ENCODE data around the gene TNFAIP8L1. TPM values are rescaled to one million over a fixed set of nuclear protein-coding genes. Genes with fewer than 3 reads are reported as not detected.
A peak's percentile ranks its signal among the peaks of the same experiment; 100 is the strongest.

The TNFAIP8L1 gene
- total RNA-seq, 2 donors from 2014 or later, result 18.0 to 23.6 TPM

- Mint-ChIP-seq H3K4me1 (no peaks in the 10 kb centered on the region), H3K9me3 (no peaks in the 10 kb centered on the region), H3K36me3 (ENCODE audit: low read depth) (peaks cover 29% of the 10 kb centered on the region), H3K27ac (no peak overlapping the region), H3K27me3 (no peaks in the 10 kb centered on the region), H3K4me3 (no peak overlapping the region)
- ATAC-seq (replicated peaks), result no peak
These were observed 12.8 kb downstream of the TNFAIP8L1 start for GRCh38 chr19:4652075-4652474.

GRCh38 chr19:4653793-4654436, 14.6 kb downstream of the TNFAIP8L1 start:
- no peaks in the 10 kb centered on the region for H3K27me3 Mint-ChIP-seq
- ATAC-seq (replicated peaks), result no peak
- H3K36me3 Mint-ChIP-seq (ENCODE audit: low read depth), result peaks cover 48% of the 10 kb centered on the region
- H3K9me3 Mint-ChIP-seq, result no peaks in the 10 kb centered on the region
- H3K4me3 Mint-ChIP-seq, result no peak overlapping the region
- H3K27ac Mint-ChIP-seq, result no peak overlapping the region
- H3K4me1 Mint-ChIP-seq, result no peaks in the 10 kb centered on the region

- Mint-ChIP-seq H3K36me3 (ENCODE audit: low read depth) (peaks cover 50% of the 10 kb centered on the region), H3K4me3 (no peak overlapping the region), H3K9me3 (no peaks in the 10 kb centered on the region), H3K27ac (peak overlapping the region; percentile 2), H3K4me1 (no peaks in the 10 kb centered on the region), H3K27me3 (no peaks in the 10 kb centered on the region)
- no peak for ATAC-seq (replicated peaks)
These were observed 15.4 kb downstream of the TNFAIP8L1 start for GRCh38 chr19:4654437-4655361.

- Mint-ChIP-seq H3K27me3 (no peaks in the 10 kb centered on the region), H3K36me3 (ENCODE audit: low read depth) (peaks cover 64% of the 10 kb centered on the region), H3K9me3 (no peaks in the 10 kb centered on the region), H3K4me1 (no peaks in the 10 kb centered on the region), H3K27ac (no peak overlapping the region), H3K4me3 (no peak overlapping the region)
- ATAC-seq (replicated peaks), result no peak
These were observed 16.8 kb downstream of the TNFAIP8L1 start for GRCh38 chr19:4656102-4656501.

- Mint-ChIP-seq H3K27me3 (no peaks in the 10 kb centered on the region), H3K4me1 (no peaks in the 10 kb centered on the region), H3K36me3 (ENCODE audit: low read depth) (peaks cover 76% of the 10 kb centered on the region), H3K9me3 (no peaks in the 10 kb centered on the region), H3K27ac (no peak overlapping the region), H3K4me3 (no peak overlapping the region)
- ATAC-seq (replicated peaks), result no peak
These were observed 17.9 kb downstream of the TNFAIP8L1 start for GRCh38 chr19:4657262-4657661.

- no peak overlapping the region for H3K4me3 Mint-ChIP-seq
- peaks cover 81% of the 10 kb centered on the region for H3K36me3 Mint-ChIP-seq (ENCODE audit: low read depth)
- H3K27ac Mint-ChIP-seq, result no peak overlapping the region
- H3K4me1 Mint-ChIP-seq, result no peaks in the 10 kb centered on the region
- no peak for ATAC-seq (replicated peaks)
- no peaks in the 10 kb centered on the region for H3K9me3 Mint-ChIP-seq
- no peaks in the 10 kb centered on the region for H3K27me3 Mint-ChIP-seq
These were observed 18.5 kb downstream of the TNFAIP8L1 start for GRCh38 chr19:4657835-4658234.

- no peak for ATAC-seq (replicated peaks)
- Mint-ChIP-seq H3K4me3 (no peak overlapping the region), H3K27ac (no peak overlapping the region), H3K36me3 (ENCODE audit: low read depth) (peaks cover 81% of the 10 kb centered on the region), H3K9me3 (no peaks in the 10 kb centered on the region), H3K27me3 (no peaks in the 10 kb centered on the region), H3K4me1 (no peaks in the 10 kb centered on the region)
These were observed 21.0 kb downstream of the TNFAIP8L1 start for GRCh38 chr19:4660181-4660791.

GRCh38 chr19:4660993-4661392, 21.7 kb downstream of the TNFAIP8L1 start:
- no peaks in the 10 kb centered on the region for H3K27me3 Mint-ChIP-seq
- peak; percentile 62 for ATAC-seq (replicated peaks)
- no peaks in the 10 kb centered on the region for H3K4me1 Mint-ChIP-seq
- peak overlapping the region; percentile 54 for H3K27ac Mint-ChIP-seq
- H3K36me3 Mint-ChIP-seq (ENCODE audit: low read depth), result peaks cover 81% of the 10 kb centered on the region
- no peaks in the 10 kb centered on the region for H3K9me3 Mint-ChIP-seq
- H3K4me3 Mint-ChIP-seq, result no peak overlapping the region

GRCh38 chr19:4662020-4662695, 22.8 kb downstream of the TNFAIP8L1 start:
- Mint-ChIP-seq H3K36me3 (ENCODE audit: low read depth) (peaks cover 86% of the 10 kb centered on the region), H3K9me3 (no peaks in the 10 kb centered on the region), H3K4me3 (no peak overlapping the region), H3K4me1 (no peaks in the 10 kb centered on the region), H3K27ac (peak overlapping the region; percentile 82), H3K27me3 (no peaks in the 10 kb centered on the region)
- no peak for ATAC-seq (replicated peaks)

GRCh38 chr19:4662812-4663211, 23.5 kb downstream of the TNFAIP8L1 start:
- H3K27me3 Mint-ChIP-seq, result no peaks in the 10 kb centered on the region
- no peak overlapping the region for H3K4me3 Mint-ChIP-seq
- no peak for ATAC-seq (replicated peaks)
- peak overlapping the region; percentile 82 for H3K27ac Mint-ChIP-seq
- H3K36me3 Mint-ChIP-seq (ENCODE audit: low read depth), result peaks cover 86% of the 10 kb centered on the region
- H3K9me3 Mint-ChIP-seq, result no peaks in the 10 kb centered on the region
- no peaks in the 10 kb centered on the region for H3K4me1 Mint-ChIP-seq

- H3K27ac Mint-ChIP-seq, result no peak overlapping the region
- H3K4me3 Mint-ChIP-seq, result no peak overlapping the region
- H3K36me3 Mint-ChIP-seq (ENCODE audit: low read depth), result peaks cover 86% of the 10 kb centered on the region
- no peaks in the 10 kb centered on the region for H3K27me3 Mint-ChIP-seq
- no peaks in the 10 kb centered on the region for H3K9me3 Mint-ChIP-seq
- no peak for ATAC-seq (replicated peaks)
- H3K4me1 Mint-ChIP-seq, result no peaks in the 10 kb centered on the region
These were observed 25.3 kb downstream of the TNFAIP8L1 start for GRCh38 chr19:4664642-4665041.

- Mint-ChIP-seq H3K9me3 (no peaks in the 10 kb centered on the region), H3K27ac (peak within 1 kb of the TSS; percentile 89), H3K4me1 (no peaks in the 10 kb centered on the region), H3K4me3 (peak within 1 kb of the TSS; percentile 87), H3K27me3 (no peaks in the 10 kb centered on the region), H3K36me3 (ENCODE audit: low read depth) (peaks cover 53% of the 10 kb centered on the region)
- ATAC-seq (replicated peaks), result peak; percentile 100
These were observed 30.6 kb downstream of the TNFAIP8L1 start, which contains the start of gene MYDGF for GRCh38 chr19:4669723-4670480. Gene MYDGF (minus strand): TSS chr19:4670342. CDS start chr19:4670334, 8 bp downstream.

GRCh38 chr19:4671185-4671851, 32.0 kb downstream of the TNFAIP8L1 start:
- Mint-ChIP-seq H3K9me3 (no peaks in the 10 kb centered on the region), H3K27me3 (no peaks in the 10 kb centered on the region), H3K36me3 (ENCODE audit: low read depth) (peaks cover 44% of the 10 kb centered on the region), H3K27ac (peak overlapping the region; percentile 42), H3K4me3 (peak overlapping the region; percentile 87), H3K4me1 (no peaks in the 10 kb centered on the region)
- no peak for ATAC-seq (replicated peaks)

Measured in activated T-helper 17 cell treated with anti-CD3 and anti-CD28 coated beads, Interleukin-2, amount 50 U/mL, for 72 hours (primary cell).